NB4 (cell line): ENCODE results near the gene DPF1.

Experiments
- DNase-seq: peaks from one replicate; pipeline ENCODE4 v3.0.0; 2010; ENCODE audit warnings: low read depth
- H3K4me3 ChIP-seq: one replicate; pipeline ENCODE4 v1.5.1; 2011; ENCODE audit warnings: mild to moderate bottlenecking, low read depth, low read length, moderate library complexity
- CTCF ChIP-seq: IDR thresholded peaks from one replicate; pipeline ENCODE4 v1.5.1; 2012; ENCODE audit warnings: low read depth, low read length
- MAX ChIP-seq: IDR thresholded peaks from 2 replicates; pipeline ENCODE4 v1.6.1; 2011; ENCODE audit warnings: low read depth, low read length
- MYC ChIP-seq: IDR thresholded peaks from 2 replicates; pipeline ENCODE4 v1.6.1; 2011; ENCODE audit warnings: low read depth, low read length
- POLR2A ChIP-seq: IDR thresholded peaks from 2 replicates; pipeline ENCODE4 v1.6.1; 2011; ENCODE audit warnings: mild to moderate bottlenecking; ENCODE audit not compliant: insufficient read length; ENCODE audit errors: extremely low read depth

The DPF1 gene

GRCh38 chr19:38223119-38223523 is 901 bp downstream of the DPF1 start:
- no peak for DNase-seq
- no peak overlapping the region for H3K4me3 ChIP-seq
- TF ChIP-seq POLR2A: no peak
- no peak for TF ChIP-seq MYC
- no peak for TF ChIP-seq MAX

GRCh38 chr19:38221919-38222830 is 1.8 kb downstream of the DPF1 start:
- no peak overlapping the region for H3K4me3 ChIP-seq
- DNase-seq: no peak
- TF ChIP-seq MYC (no peak), POLR2A (no peak), MAX (no peak), CTCF (no peak)

- TF ChIP-seq MAX (no peak), MYC (no peak), POLR2A (no peak), CTCF (no peak)
- no peak for DNase-seq
- no peak overlapping the region for H3K4me3 ChIP-seq
Measured at GRCh38 chr19:38221421-38221820, 2.6 kb downstream of the DPF1 start.

- no peak for DNase-seq
- no peak overlapping the region for H3K4me3 ChIP-seq
- TF ChIP-seq MYC (no peak), POLR2A (no peak), CTCF (no peak), MAX (no peak)
Measured at GRCh38 chr19:38219221-38219620, 4.8 kb downstream of the DPF1 start.

- H3K4me3 ChIP-seq: no peak overlapping the region
- DNase-seq: no peak
- no peak for TF ChIP-seq POLR2A
- no peak for TF ChIP-seq MAX
- no peak for TF ChIP-seq MYC
- TF ChIP-seq CTCF: no peak
Measured at GRCh38 chr19:38218204-38218603, 5.8 kb downstream of the DPF1 start.
